ENCODE results near the gene CDH18. TPM values are rescaled to one million over a fixed set of nuclear protein-coding genes. Genes with fewer than 3 reads are reported as not detected.

CDH18 gene
- total RNA-seq, 1 experiment from 2014 or later: 7.0 TPM

DNA sequence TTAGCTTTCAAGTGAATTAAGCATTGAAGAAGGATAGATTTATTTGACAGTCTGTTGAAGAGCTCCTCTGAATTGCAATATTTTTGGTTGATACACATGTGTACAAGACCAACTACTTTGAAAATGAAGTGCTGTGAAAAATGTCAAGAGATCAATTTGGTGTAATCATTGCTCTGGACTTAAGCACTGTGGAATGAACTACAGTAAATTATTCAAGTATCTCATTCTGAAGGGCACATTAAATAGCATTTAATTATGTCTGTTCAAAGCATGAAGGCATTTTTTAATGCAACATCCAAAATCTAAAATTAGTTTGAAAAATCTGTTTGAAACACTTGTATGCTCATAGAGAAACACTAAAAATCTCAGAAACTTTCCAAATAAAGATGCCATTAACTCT is 107.5 kb downstream of the CDH18 start:
- Histone ChIP-seq H3K27me3 (ENCODE audit: control insufficient read depth, insufficient read depth, low read length) (no peaks in the 10 kb centered on the region), H3K4me1 (ENCODE audit: control insufficient read depth, insufficient read depth, low read length) (peaks cover 12% of the 10 kb centered on the region), H3K9me3 (ENCODE audit: control insufficient read depth, insufficient read depth, low read depth, low read length) (no peaks in the 10 kb centered on the region), H3K27ac (ENCODE audit: low read length) (peak overlapping the region; percentile 61; the same call in 1 of the 2 replicates), H3K4me3 (ENCODE audit: low read depth in 2 of 2, low read length in 2 of 2) (no peak overlapping the region), H3K36me3 (ENCODE audit: control insufficient read depth, insufficient read depth, low read length) (no peaks in the 10 kb centered on the region)
- in situ Hi-C loops (cut with HindIII; ENCODE audit: low pct_unique_long_range_greater_than_20kb, low sequenced_read_pairs) (no loop called here), intact Hi-C loops (cut with micrococcal nuclease; ENCODE audit: unreplicated experiment) (no loop called here)
- ATAC-seq (0 out of 2 replicates have a peak, but pooled peaks have one; percentile 40), DNase-seq (ENCODE audit: low read depth, low spot score) (no peak)
- no TSS peak for BruUV-seq (replicated peaks)
- no peak for TF ChIP-seq CTCF (IDR thresholded peaks at IDR 0.05)
- TF ChIP-seq POLR2AphosphoS5 (IDR thresholded peaks at IDR 0.05; ENCODE audit: low read depth, low read length): no peak
- no peak for TF ChIP-seq TCF7L2 (IDR thresholded peaks at IDR 0.05; ENCODE audit: low read depth, low read length)
- CTCF ChIA-PET: no interaction called here
- POLR2A ChIA-PET: no interaction called here

DNA sequence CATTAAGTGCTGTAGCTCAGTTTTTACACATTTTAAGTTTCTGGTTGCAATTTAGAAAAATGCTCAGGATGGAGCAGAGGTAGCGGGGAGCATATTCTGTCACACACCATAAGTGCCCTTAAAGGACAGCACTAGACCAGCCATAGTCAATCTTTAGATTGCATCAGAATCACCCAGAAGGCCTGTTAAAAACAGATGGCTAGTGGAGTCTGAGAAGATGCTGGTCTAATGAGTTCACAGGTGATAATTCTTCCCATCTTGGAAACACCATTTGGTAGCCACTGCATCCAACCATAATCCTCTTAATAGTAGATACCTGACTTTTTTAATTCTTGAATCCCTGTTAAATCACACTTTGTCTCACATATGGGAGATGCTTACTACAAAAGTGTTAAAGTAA is 113.2 kb downstream of the CDH18 start:
- no peak overlapping the region for H3K4me3 ChIP-seq (ENCODE audit: low read depth in 2 of 2, low read length in 2 of 2)
- in situ Hi-C loops (cut with HindIII; ENCODE audit: low pct_unique_long_range_greater_than_20kb, low sequenced_read_pairs) (no loop called here), intact Hi-C loops (cut with micrococcal nuclease; ENCODE audit: unreplicated experiment) (no loop called here)
- H3K27me3 ChIP-seq (ENCODE audit: control insufficient read depth, insufficient read depth, low read length): no peaks in the 10 kb centered on the region
- POLR2A ChIA-PET: no interaction called here
- H3K4me1 ChIP-seq (ENCODE audit: control insufficient read depth, insufficient read depth, low read length): no peaks in the 10 kb centered on the region; the same call in 1 of the 2 replicates
- peak overlapping the region; percentile 17; the same call in 1 of the 2 replicates for H3K27ac ChIP-seq (ENCODE audit: low read length)
- CTCF ChIA-PET: no interaction called here
- no peaks in the 10 kb centered on the region for H3K9me3 ChIP-seq (ENCODE audit: control insufficient read depth, insufficient read depth, low read depth, low read length)
- no peak for ATAC-seq
- no TSS peak for BruUV-seq (replicated peaks)
- no peak for TF ChIP-seq REST (IDR thresholded peaks at IDR 0.05; ENCODE audit: insufficient read depth in 1 of 2, low read depth in 2 of 2, low read length in 1 of 2)
- TF ChIP-seq CTCF (IDR thresholded peaks at IDR 0.05): no peak
- no peak for TF ChIP-seq POLR2AphosphoS5 (IDR thresholded peaks at IDR 0.05; ENCODE audit: low read depth, low read length)
- no peak for TF ChIP-seq TCF7L2 (IDR thresholded peaks at IDR 0.05; ENCODE audit: low read depth, low read length)
- no peak for TF ChIP-seq SIN3A (IDR thresholded peaks at IDR 0.05; ENCODE audit: borderline replicate concordance, insufficient read depth, low read depth, low read length)
- H3K36me3 ChIP-seq (ENCODE audit: control insufficient read depth, insufficient read depth, low read length): no peaks in the 10 kb centered on the region
- no peak for DNase-seq (ENCODE audit: low read depth, low spot score)

Data from Panc1 (cell line).